ENCODE data around the gene MATN1.
A peak's percentile ranks its signal among the peaks of the same experiment; 100 is the strongest.

The MATN1 gene

GRCh38 chr1:30737357-30738039, 14.1 kb upstream of the MATN1 start:
- Histone ChIP-seq H3K36me3 (peaks cover 100% of the 10 kb centered on the region), H3K4me3 (ENCODE audit: low read depth in 1 of 2, low read length in 1 of 2) (no peak overlapping the region), H3K27ac (peak overlapping the region; percentile 100), H3K9me3 (peaks cover 7% of the 10 kb centered on the region), H3K4me1 (ENCODE audit: control insufficient read depth in 1 of 2, insufficient read depth in 1 of 2, low read depth in 1 of 2, low read length in 1 of 2) (peaks cover 27 to 56% of the 10 kb centered on the region in 2 experiments), H3K27me3 (no peaks in the 10 kb centered on the region)
- no peak for TF ChIP-seq CTCF (IDR thresholded peaks at IDR 0.05)

GRCh38 chr1:30735668-30736498, 12.5 kb upstream of the MATN1 start:
- H3K4me3 ChIP-seq (ENCODE audit: low read depth in 1 of 2, low read length in 1 of 2): no peak overlapping the region
- peaks cover 20 to 49% of the 10 kb centered on the region in 2 experiments for H3K4me1 ChIP-seq (ENCODE audit: control insufficient read depth in 1 of 2, insufficient read depth in 1 of 2, low read depth in 1 of 2, low read length in 1 of 2)
- peaks cover 7% of the 10 kb centered on the region for H3K9me3 ChIP-seq
- H3K36me3 ChIP-seq: peaks cover 88% of the 10 kb centered on the region
- TF ChIP-seq CTCF (IDR thresholded peaks at IDR 0.05): no peak
- H3K27me3 ChIP-seq: no peaks in the 10 kb centered on the region
- H3K27ac ChIP-seq: peak overlapping the region; percentile 77

GRCh38 chr1:30735124-30735523, 11.7 kb upstream of the MATN1 start:
- no peak overlapping the region for H3K4me3 ChIP-seq (ENCODE audit: low read depth in 1 of 2, low read length in 1 of 2)
- H3K9me3 ChIP-seq: peaks cover 7% of the 10 kb centered on the region
- peak overlapping the region; percentile 77 for H3K27ac ChIP-seq
- no peak for TF ChIP-seq CTCF (IDR thresholded peaks at IDR 0.05)
- H3K36me3 ChIP-seq: peaks cover 81% of the 10 kb centered on the region
- no peaks in the 10 kb centered on the region for H3K27me3 ChIP-seq
- peaks cover 23 to 47% of the 10 kb centered on the region in 2 experiments for H3K4me1 ChIP-seq (ENCODE audit: control insufficient read depth in 1 of 2, insufficient read depth in 1 of 2, low read depth in 1 of 2, low read length in 1 of 2)

GRCh38 chr1:30734580-30734979, 11.2 kb upstream of the MATN1 start:
- Histone ChIP-seq H3K9me3 (peaks cover 7% of the 10 kb centered on the region), H3K4me3 (ENCODE audit: low read depth in 1 of 2, low read length in 1 of 2) (no peak overlapping the region), H3K36me3 (peaks cover 75% of the 10 kb centered on the region), H3K27me3 (no peaks in the 10 kb centered on the region), H3K4me1 (ENCODE audit: control insufficient read depth in 1 of 2, insufficient read depth in 1 of 2, low read depth in 1 of 2, low read length in 1 of 2) (peaks cover 23 to 49% of the 10 kb centered on the region in 2 experiments), H3K27ac (peak overlapping the region; percentile 77)
- TF ChIP-seq CTCF (IDR thresholded peaks at IDR 0.05): no peak

GRCh38 chr1:30734106-30734505, 10.7 kb upstream of the MATN1 start:
- Histone ChIP-seq H3K27me3 (no peaks in the 10 kb centered on the region), H3K4me3 (ENCODE audit: low read depth in 1 of 2, low read length in 1 of 2) (no peak overlapping the region), H3K9me3 (peaks cover 7% of the 10 kb centered on the region), H3K36me3 (peaks cover 71% of the 10 kb centered on the region), H3K27ac (peak overlapping the region; percentile 77), H3K4me1 (ENCODE audit: control insufficient read depth in 1 of 2, insufficient read depth in 1 of 2, low read depth in 1 of 2, low read length in 1 of 2) (peaks cover 23 to 44% of the 10 kb centered on the region in 2 experiments)
- no peak for TF ChIP-seq CTCF (IDR thresholded peaks at IDR 0.05)
